GM23338 (cell line): ENCODE results near the gene ICE1. TPM values are rescaled to one million over a fixed set of nuclear protein-coding genes. Genes with fewer than 3 reads are reported as not detected.

Experiments used
- ATAC-seq: fragments of 200-7000 bp; cut with Tn5 transposase; 3 replicates; pipeline ENCODE4 v1.9.1; 2020
- DNase-seq: peaks from one replicate; pipeline ENCODE4 v3.0.0-alpha.2; 2015; ENCODE audit warnings: low spot score
- H2AFZ ChIP-seq: fragments of 200-600 bp; sonication (generic); 2 replicates; pipeline ENCODE4 v1.8.0; 2016; ENCODE audit warnings: antibody characterized with exemption, mild to moderate bottlenecking, moderate library complexity
- H3F3A ChIP-seq: fragments of 200-600 bp; sonication (generic); replicated peaks from 2 replicates; pipeline ENCODE4 v1.8.0; 2017; ENCODE audit warnings: antibody characterized with exemption, mixed run types, low read depth
- H3K27ac ChIP-seq: fragments of 200-600 bp; sonication (generic); 2 replicates; pipeline ENCODE4 v1.6.1; 2016; ENCODE audit warnings: low read depth
- H3K27me3 ChIP-seq: fragments of 200-600 bp; sonication (generic); 2 replicates; pipeline ENCODE4 v1.8.0; 2016; ENCODE audit warnings: mild to moderate bottlenecking, mixed run types, moderate library complexity; ENCODE audit not compliant: insufficient read depth
- H3K36me3 ChIP-seq: fragments of 200-600 bp; sonication (generic); 2 replicates; pipeline ENCODE4 v1.8.0; 2016; ENCODE audit warnings: mild to moderate bottlenecking; ENCODE audit not compliant: insufficient read depth
- H3K4me1 ChIP-seq: fragments of 200-600 bp; sonication (generic); 2 replicates; pipeline ENCODE4 v1.8.0; 2016; ENCODE audit warnings: mild to moderate bottlenecking, moderate library complexity; ENCODE audit not compliant: insufficient read depth
- H3K4me2 ChIP-seq: fragments of 200-600 bp; sonication (generic); 2 replicates; pipeline ENCODE4 v1.7.1; 2017; ENCODE audit warnings: mixed run types
- H3K4me3 ChIP-seq: fragments of 200-600 bp; sonication (generic); 2 replicates; pipeline ENCODE4 v1.6.1; 2016; ENCODE audit warnings: mixed run types
- H3K79me2 ChIP-seq: fragments of 200-600 bp; sonication (generic); replicated peaks from 2 replicates; pipeline ENCODE4 v1.8.0; 2017; ENCODE audit warnings: mild to moderate bottlenecking; ENCODE audit not compliant: insufficient read depth
- H3K9me2 ChIP-seq: fragments of 200-600 bp; sonication (generic); 2 replicates; pipeline ENCODE4 v1.8.0; 2017; ENCODE audit not compliant: insufficient read depth
- H4K20me1 ChIP-seq: fragments of 200-600 bp; sonication (generic); replicated peaks from 2 replicates; pipeline ENCODE4 v1.8.0; 2017; ENCODE audit warnings: mild to moderate bottlenecking; ENCODE audit not compliant: insufficient read depth
- H3K27ac Mint-ChIP-seq: 2 replicates; pipeline ENCODE4 v1.8.0; 2020; ENCODE audit warnings: inconsistent platforms, mild to moderate bottlenecking, moderate library complexity, mixed read lengths
- H3K27me3 Mint-ChIP-seq: 3 replicates; pipeline ENCODE4 v1.8.0; 2022; ENCODE audit warnings: low read depth, mild to moderate bottlenecking, moderate library complexity, mixed read lengths, inconsistent platforms; ENCODE audit not compliant: insufficient read depth, poor library complexity
- H3K36me3 Mint-ChIP-seq: 3 replicates; pipeline ENCODE4 v1.8.0; 2021; ENCODE audit warnings: low read depth, mild to moderate bottlenecking, inconsistent platforms, moderate library complexity, mixed read lengths
- H3K4me1 Mint-ChIP-seq: 3 replicates; pipeline ENCODE4 v1.8.0; 2020; ENCODE audit warnings: mild to moderate bottlenecking, inconsistent platforms, mixed read lengths
- H3K4me3 Mint-ChIP-seq: 3 replicates; pipeline ENCODE4 v1.8.0; 2021; ENCODE audit warnings: moderate library complexity, mild to moderate bottlenecking, inconsistent platforms, mixed read lengths
- H3K9me3 Mint-ChIP-seq: 3 replicates; pipeline ENCODE4 v1.8.0; 2020; ENCODE audit warnings: moderate library complexity, mild to moderate bottlenecking, inconsistent platforms, mixed read lengths
- CREB1 ChIP-seq: fragments of 250-450 bp; sonication (Bioruptor Pico); IDR thresholded peaks from 2 replicates; pipeline ENCODE4 v1.5.0; 2020; ENCODE audit warnings: low read depth, mild to moderate bottlenecking, moderate library complexity
- EZH2 ChIP-seq: fragments of 200-600 bp; sonication (generic); IDR thresholded peaks from one replicate; pipeline ENCODE4 v1.8.0; 2017; ENCODE audit warnings: antibody characterized with exemption, mild to moderate bottlenecking, low read depth; ENCODE audit not compliant: unreplicated experiment
- EZH2phosphoT487 ChIP-seq: fragments of 200-600 bp; sonication (generic); IDR thresholded peaks from one replicate; pipeline ENCODE4 v1.8.1; 2018; ENCODE audit warnings: antibody characterized with exemption; ENCODE audit not compliant: unreplicated experiment
- JUNB ChIP-seq: IDR thresholded peaks from one replicate; pipeline ENCODE4 v1.6.1; 2016; ENCODE audit warnings: antibody characterized with exemption; ENCODE audit not compliant: unreplicated experiment
- NANOG ChIP-seq: IDR thresholded peaks from 2 replicates; pipeline ENCODE4 v1.6.1; 2016; ENCODE audit warnings: antibody characterized with exemption, borderline replicate concordance
- POLR2AphosphoS5 ChIP-seq: IDR thresholded peaks from 2 replicates; pipeline ENCODE4 v1.6.1; 2016; ENCODE audit warnings: antibody characterized with exemption, low read depth
- STAT1 ChIP-seq: IDR thresholded peaks from one replicate; pipeline ENCODE4 v1.6.1; 2016; ENCODE audit warnings: antibody characterized with exemption; ENCODE audit not compliant: unreplicated experiment
- ZNF114 ChIP-seq: fragments of 250-450 bp; sonication (Bioruptor Pico); IDR thresholded peaks from 2 replicates; pipeline ENCODE4 v1.5.0; 2020; ENCODE audit warnings: mild to moderate bottlenecking, moderate library complexity
- ZNF331 ChIP-seq: fragments of 250-450 bp; sonication (Bioruptor Pico); IDR thresholded peaks from 2 replicates; pipeline ENCODE4 v1.5.0; 2020; ENCODE audit warnings: low read depth, mild to moderate bottlenecking, moderate library complexity
- polyA plus RNA-seq: library from polyadenylated mRNA; unstranded; fragments of >200 nt; fragmentation: Nextera tagmentation; extraction: Ambion mirVana; gene quantifications from 2 replicates; pipeline ENCODE4 v1.2.1, GENCODE V29; 2016
- total RNA-seq: library from RNA; depleted of rRNA; stranded (reverse); fragments of >200 nt; shearing (Covaris generic); gene quantifications from 2 replicates; pipeline ENCODE4 v1.2.3, GENCODE V29; 2014
- TF ChIP-seq, protein P1 (sequence below): fragments of 250-450 bp; sonication (Bioruptor Pico); IDR thresholded peaks from 2 replicates; pipeline ENCODE4 v1.5.0; 2020; ENCODE audit warnings: mild to moderate bottlenecking, moderate library complexity
- TF ChIP-seq, protein P2 (sequence below), 2 experiments: fragments of 200-600 bp in 1 of 2; sonication (generic) in 1 of 2; conservative IDR thresholded peaks; 2 replicates each; pipeline versions ENCODE4 v1.5.1 to v1.6.1; 2016 to 2017; ENCODE audit warnings: antibody characterized with exemption in 2 of 2, low read depth in 2 of 2, mild to moderate bottlenecking in 2 of 2, moderate library complexity in 1 of 2
- TF ChIP-seq, protein P3 (sequence below): IDR thresholded peaks from 2 replicates; pipeline ENCODE4 v1.6.1; 2016; ENCODE audit warnings: antibody characterized with exemption
- TF ChIP-seq, protein P4 (sequence below): IDR thresholded peaks from one replicate; pipeline ENCODE4 v1.6.1; 2018; ENCODE audit warnings: antibody characterized with exemption; ENCODE audit not compliant: unreplicated experiment

The ICE1 gene
- total and polyA plus RNA-seq, 2 experiments from 2014 or later = 59.5 to 65.1 TPM

DNA sequence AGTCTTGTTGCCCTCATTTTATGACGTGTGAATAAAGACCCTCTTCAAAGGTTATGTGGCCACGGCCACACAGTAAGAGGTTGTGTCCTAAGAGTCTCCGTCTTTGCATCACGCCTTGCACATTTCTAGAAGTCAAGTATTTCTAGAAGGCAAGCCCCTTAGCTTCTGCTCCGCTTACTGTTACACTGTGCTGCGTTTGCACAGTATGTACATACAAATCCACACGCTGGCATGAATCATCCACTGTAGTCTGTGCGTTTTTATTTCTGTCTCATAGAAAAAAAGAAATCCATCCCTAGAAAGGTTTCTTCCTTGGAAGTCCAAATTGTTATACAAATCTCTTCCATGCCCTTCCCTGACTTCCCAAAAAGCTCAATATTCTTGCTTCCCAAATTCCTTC lies 21.4 kb upstream of the ICE1 start:
- H3K4me3 Mint-ChIP-seq = no peak overlapping the region
- H3K9me2 ChIP-seq = peaks cover 8% of the 10 kb centered on the region; the same call in 1 of the 2 replicates

More for the DNA sequence above, 21.4 kb upstream of the ICE1 start:
- no peak overlapping the region for H3K27ac ChIP-seq
- TF ChIP-seq STAT1 = no peak
- TF ChIP-seq, protein P1, sequence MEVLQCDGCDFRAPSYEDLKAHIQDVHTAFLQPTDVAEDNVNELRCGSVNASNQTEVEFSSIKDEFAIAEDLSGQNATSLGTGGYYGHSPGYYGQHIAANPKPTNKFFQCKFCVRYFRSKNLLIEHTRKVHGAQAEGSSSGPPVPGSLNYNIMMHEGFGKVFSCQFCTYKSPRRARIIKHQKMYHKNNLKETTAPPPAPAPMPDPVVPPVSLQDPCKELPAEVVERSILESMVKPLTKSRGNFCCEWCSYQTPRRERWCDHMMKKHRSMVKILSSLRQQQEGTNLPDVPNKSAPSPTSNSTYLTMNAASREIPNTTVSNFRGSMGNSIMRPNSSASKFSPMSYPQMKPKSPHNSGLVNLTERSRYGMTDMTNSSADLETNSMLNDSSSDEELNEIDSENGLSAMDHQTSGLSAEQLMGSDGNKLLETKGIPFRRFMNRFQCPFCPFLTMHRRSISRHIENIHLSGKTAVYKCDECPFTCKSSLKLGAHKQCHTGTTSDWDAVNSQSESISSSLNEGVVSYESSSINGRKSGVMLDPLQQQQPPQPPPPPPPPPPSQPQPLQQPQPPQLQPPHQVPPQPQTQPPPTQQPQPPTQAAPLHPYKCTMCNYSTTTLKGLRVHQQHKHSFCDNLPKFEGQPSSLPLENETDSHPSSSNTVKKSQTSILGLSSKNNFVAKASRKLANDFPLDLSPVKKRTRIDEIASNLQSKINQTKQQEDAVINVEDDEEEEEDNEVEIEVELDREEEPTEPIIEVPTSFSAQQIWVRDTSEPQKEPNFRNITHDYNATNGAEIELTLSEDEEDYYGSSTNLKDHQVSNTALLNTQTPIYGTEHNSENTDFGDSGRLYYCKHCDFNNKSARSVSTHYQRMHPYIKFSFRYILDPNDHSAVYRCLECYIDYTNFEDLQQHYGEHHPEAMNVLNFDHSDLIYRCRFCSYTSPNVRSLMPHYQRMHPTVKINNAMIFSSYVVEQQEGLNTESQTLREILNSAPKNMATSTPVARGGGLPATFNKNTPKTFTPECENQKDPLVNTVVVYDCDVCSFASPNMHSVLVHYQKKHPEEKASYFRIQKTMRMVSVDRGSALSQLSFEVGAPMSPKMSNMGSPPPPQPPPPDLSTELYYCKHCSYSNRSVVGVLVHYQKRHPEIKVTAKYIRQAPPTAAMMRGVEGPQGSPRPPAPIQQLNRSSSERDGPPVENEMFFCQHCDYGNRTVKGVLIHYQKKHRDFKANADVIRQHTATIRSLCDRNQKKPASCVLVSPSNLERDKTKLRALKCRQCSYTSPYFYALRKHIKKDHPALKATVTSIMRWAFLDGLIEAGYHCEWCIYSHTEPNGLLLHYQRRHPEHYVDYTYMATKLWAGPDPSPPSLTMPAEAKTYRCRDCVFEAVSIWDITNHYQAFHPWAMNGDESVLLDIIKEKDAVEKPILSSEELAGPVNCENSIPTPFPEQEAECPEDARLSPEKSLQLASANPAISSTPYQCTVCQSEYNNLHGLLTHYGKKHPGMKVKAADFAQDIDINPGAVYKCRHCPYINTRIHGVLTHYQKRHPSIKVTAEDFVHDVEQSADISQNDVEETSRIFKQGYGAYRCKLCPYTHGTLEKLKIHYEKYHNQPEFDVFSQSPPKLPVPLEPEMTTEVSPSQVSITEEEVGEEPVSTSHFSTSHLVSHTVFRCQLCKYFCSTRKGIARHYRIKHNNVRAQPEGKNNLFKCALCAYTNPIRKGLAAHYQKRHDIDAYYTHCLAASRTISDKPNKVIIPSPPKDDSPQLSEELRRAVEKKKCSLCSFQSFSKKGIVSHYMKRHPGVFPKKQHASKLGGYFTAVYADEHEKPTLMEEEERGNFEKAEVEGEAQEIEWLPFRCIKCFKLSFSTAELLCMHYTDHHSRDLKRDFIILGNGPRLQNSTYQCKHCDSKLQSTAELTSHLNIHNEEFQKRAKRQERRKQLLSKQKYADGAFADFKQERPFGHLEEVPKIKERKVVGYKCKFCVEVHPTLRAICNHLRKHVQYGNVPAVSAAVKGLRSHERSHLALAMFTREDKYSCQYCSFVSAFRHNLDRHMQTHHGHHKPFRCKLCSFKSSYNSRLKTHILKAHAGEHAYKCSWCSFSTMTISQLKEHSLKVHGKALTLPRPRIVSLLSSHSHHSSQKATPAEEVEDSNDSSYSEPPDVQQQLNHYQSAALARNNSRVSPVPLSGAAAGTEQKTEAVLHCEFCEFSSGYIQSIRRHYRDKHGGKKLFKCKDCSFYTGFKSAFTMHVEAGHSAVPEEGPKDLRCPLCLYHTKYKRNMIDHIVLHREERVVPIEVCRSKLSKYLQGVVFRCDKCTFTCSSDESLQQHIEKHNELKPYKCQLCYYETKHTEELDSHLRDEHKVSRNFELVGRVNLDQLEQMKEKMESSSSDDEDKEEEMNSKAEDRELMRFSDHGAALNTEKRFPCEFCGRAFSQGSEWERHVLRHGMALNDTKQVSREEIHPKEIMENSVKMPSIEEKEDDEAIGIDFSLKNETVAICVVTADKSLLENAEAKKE (CRISPR knock-in tag) = no peak
- TF ChIP-seq, protein P2, sequence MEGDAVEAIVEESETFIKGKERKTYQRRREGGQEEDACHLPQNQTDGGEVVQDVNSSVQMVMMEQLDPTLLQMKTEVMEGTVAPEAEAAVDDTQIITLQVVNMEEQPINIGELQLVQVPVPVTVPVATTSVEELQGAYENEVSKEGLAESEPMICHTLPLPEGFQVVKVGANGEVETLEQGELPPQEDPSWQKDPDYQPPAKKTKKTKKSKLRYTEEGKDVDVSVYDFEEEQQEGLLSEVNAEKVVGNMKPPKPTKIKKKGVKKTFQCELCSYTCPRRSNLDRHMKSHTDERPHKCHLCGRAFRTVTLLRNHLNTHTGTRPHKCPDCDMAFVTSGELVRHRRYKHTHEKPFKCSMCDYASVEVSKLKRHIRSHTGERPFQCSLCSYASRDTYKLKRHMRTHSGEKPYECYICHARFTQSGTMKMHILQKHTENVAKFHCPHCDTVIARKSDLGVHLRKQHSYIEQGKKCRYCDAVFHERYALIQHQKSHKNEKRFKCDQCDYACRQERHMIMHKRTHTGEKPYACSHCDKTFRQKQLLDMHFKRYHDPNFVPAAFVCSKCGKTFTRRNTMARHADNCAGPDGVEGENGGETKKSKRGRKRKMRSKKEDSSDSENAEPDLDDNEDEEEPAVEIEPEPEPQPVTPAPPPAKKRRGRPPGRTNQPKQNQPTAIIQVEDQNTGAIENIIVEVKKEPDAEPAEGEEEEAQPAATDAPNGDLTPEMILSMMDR (conservative IDR thresholded peaks at IDR 0.05; ENCODE audit: low read depth in 2 of 2) = no peak
- no peak for TF ChIP-seq NANOG
- no peak for TF ChIP-seq EZH2phosphoT487
- TF ChIP-seq JUNB = no peak
- no peak for TF ChIP-seq POLR2AphosphoS5
- no peak for TF ChIP-seq CREB1
- TF ChIP-seq, protein P3, sequence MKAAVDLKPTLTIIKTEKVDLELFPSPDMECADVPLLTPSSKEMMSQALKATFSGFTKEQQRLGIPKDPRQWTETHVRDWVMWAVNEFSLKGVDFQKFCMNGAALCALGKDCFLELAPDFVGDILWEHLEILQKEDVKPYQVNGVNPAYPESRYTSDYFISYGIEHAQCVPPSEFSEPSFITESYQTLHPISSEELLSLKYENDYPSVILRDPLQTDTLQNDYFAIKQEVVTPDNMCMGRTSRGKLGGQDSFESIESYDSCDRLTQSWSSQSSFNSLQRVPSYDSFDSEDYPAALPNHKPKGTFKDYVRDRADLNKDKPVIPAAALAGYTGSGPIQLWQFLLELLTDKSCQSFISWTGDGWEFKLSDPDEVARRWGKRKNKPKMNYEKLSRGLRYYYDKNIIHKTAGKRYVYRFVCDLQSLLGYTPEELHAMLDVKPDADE = no peak
- TF ChIP-seq ZNF114 (CRISPR knock-in tag) = no peak
- TF ChIP-seq ZNF331 (CRISPR knock-in tag) = no peak
- no peak for TF ChIP-seq EZH2
- TF ChIP-seq, protein P4, sequence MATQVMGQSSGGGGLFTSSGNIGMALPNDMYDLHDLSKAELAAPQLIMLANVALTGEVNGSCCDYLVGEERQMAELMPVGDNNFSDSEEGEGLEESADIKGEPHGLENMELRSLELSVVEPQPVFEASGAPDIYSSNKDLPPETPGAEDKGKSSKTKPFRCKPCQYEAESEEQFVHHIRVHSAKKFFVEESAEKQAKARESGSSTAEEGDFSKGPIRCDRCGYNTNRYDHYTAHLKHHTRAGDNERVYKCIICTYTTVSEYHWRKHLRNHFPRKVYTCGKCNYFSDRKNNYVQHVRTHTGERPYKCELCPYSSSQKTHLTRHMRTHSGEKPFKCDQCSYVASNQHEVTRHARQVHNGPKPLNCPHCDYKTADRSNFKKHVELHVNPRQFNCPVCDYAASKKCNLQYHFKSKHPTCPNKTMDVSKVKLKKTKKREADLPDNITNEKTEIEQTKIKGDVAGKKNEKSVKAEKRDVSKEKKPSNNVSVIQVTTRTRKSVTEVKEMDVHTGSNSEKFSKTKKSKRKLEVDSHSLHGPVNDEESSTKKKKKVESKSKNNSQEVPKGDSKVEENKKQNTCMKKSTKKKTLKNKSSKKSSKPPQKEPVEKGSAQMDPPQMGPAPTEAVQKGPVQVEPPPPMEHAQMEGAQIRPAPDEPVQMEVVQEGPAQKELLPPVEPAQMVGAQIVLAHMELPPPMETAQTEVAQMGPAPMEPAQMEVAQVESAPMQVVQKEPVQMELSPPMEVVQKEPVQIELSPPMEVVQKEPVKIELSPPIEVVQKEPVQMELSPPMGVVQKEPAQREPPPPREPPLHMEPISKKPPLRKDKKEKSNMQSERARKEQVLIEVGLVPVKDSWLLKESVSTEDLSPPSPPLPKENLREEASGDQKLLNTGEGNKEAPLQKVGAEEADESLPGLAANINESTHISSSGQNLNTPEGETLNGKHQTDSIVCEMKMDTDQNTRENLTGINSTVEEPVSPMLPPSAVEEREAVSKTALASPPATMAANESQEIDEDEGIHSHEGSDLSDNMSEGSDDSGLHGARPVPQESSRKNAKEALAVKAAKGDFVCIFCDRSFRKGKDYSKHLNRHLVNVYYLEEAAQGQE = no peak
- H3K36me3 ChIP-seq = no peaks in the 10 kb centered on the region
- Mint-ChIP-seq H3K4me1 (peaks cover 9% of the 10 kb centered on the region), H3K27me3 (peaks cover 5% of the 10 kb centered on the region), H3K27ac (no peak overlapping the region), H3K9me3 (peaks cover 5% of the 10 kb centered on the region; the same call in 1 of the 3 replicates), H3K36me3 (0 out of 3 replicates have a peak, but pooled peaks cover 3% of the 10 kb centered on the region)
- no peaks in the 10 kb centered on the region for H3F3A ChIP-seq
- DNase-seq (no peak), ATAC-seq (no peak)
- H3K79me2 ChIP-seq = no peaks in the 10 kb centered on the region
- no peaks in the 10 kb centered on the region; the same call in 1 of the 2 replicates for H3K4me1 ChIP-seq
- H4K20me1 ChIP-seq = no peaks in the 10 kb centered on the region
- no peak overlapping the region for H2AFZ ChIP-seq
- no peaks in the 10 kb centered on the region for H3K27me3 ChIP-seq
- no peak overlapping the region for H3K4me3 ChIP-seq
- H3K4me2 ChIP-seq = no peak overlapping the region
